ENCODE data around the gene BRINP1. TPM values are rescaled to one million over a fixed set of nuclear protein-coding genes. Genes with fewer than 3 reads are reported as not detected.

The BRINP1 gene
- total and polyA plus RNA-seq, 2 experiments from 2014 or later, result 13.4 to 33.5 TPM

DNA sequence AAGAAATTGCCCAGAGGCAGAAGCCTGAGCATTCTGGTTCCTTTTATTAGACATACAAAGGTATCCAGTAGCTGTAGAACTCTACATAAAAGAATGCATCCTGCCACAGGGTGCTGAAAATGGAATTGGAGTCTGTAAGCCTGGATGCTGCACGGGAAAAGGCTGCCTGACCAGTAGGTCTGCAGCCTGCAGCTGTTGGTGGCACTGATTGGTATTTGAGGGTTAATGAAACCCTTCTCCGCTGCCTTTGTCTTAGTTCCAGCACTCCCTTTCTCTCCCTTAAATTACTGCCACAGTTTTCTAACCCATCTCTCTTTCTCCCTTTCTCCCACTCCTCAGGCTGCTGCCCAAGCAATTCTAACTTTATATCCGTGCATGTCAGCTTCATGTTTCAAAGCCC is 64.7 kb downstream of the BRINP1 start:
- DNase-seq (ENCODE audit: low spot score), result peak; percentile 27
- H3K27ac ChIP-seq (ENCODE audit: low read depth), result no peak overlapping the region
- H3K27ac Mint-ChIP-seq, result peak overlapping the region; percentile 12; the same call in 1 of the 2 replicates

More for the DNA sequence above, 64.7 kb downstream of the BRINP1 start:
- TF ChIP-seq, protein P1, sequence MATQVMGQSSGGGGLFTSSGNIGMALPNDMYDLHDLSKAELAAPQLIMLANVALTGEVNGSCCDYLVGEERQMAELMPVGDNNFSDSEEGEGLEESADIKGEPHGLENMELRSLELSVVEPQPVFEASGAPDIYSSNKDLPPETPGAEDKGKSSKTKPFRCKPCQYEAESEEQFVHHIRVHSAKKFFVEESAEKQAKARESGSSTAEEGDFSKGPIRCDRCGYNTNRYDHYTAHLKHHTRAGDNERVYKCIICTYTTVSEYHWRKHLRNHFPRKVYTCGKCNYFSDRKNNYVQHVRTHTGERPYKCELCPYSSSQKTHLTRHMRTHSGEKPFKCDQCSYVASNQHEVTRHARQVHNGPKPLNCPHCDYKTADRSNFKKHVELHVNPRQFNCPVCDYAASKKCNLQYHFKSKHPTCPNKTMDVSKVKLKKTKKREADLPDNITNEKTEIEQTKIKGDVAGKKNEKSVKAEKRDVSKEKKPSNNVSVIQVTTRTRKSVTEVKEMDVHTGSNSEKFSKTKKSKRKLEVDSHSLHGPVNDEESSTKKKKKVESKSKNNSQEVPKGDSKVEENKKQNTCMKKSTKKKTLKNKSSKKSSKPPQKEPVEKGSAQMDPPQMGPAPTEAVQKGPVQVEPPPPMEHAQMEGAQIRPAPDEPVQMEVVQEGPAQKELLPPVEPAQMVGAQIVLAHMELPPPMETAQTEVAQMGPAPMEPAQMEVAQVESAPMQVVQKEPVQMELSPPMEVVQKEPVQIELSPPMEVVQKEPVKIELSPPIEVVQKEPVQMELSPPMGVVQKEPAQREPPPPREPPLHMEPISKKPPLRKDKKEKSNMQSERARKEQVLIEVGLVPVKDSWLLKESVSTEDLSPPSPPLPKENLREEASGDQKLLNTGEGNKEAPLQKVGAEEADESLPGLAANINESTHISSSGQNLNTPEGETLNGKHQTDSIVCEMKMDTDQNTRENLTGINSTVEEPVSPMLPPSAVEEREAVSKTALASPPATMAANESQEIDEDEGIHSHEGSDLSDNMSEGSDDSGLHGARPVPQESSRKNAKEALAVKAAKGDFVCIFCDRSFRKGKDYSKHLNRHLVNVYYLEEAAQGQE (IDR thresholded peaks at IDR 0.05; ENCODE audit: unreplicated experiment), result no peak
- TF ChIP-seq, protein P2, sequence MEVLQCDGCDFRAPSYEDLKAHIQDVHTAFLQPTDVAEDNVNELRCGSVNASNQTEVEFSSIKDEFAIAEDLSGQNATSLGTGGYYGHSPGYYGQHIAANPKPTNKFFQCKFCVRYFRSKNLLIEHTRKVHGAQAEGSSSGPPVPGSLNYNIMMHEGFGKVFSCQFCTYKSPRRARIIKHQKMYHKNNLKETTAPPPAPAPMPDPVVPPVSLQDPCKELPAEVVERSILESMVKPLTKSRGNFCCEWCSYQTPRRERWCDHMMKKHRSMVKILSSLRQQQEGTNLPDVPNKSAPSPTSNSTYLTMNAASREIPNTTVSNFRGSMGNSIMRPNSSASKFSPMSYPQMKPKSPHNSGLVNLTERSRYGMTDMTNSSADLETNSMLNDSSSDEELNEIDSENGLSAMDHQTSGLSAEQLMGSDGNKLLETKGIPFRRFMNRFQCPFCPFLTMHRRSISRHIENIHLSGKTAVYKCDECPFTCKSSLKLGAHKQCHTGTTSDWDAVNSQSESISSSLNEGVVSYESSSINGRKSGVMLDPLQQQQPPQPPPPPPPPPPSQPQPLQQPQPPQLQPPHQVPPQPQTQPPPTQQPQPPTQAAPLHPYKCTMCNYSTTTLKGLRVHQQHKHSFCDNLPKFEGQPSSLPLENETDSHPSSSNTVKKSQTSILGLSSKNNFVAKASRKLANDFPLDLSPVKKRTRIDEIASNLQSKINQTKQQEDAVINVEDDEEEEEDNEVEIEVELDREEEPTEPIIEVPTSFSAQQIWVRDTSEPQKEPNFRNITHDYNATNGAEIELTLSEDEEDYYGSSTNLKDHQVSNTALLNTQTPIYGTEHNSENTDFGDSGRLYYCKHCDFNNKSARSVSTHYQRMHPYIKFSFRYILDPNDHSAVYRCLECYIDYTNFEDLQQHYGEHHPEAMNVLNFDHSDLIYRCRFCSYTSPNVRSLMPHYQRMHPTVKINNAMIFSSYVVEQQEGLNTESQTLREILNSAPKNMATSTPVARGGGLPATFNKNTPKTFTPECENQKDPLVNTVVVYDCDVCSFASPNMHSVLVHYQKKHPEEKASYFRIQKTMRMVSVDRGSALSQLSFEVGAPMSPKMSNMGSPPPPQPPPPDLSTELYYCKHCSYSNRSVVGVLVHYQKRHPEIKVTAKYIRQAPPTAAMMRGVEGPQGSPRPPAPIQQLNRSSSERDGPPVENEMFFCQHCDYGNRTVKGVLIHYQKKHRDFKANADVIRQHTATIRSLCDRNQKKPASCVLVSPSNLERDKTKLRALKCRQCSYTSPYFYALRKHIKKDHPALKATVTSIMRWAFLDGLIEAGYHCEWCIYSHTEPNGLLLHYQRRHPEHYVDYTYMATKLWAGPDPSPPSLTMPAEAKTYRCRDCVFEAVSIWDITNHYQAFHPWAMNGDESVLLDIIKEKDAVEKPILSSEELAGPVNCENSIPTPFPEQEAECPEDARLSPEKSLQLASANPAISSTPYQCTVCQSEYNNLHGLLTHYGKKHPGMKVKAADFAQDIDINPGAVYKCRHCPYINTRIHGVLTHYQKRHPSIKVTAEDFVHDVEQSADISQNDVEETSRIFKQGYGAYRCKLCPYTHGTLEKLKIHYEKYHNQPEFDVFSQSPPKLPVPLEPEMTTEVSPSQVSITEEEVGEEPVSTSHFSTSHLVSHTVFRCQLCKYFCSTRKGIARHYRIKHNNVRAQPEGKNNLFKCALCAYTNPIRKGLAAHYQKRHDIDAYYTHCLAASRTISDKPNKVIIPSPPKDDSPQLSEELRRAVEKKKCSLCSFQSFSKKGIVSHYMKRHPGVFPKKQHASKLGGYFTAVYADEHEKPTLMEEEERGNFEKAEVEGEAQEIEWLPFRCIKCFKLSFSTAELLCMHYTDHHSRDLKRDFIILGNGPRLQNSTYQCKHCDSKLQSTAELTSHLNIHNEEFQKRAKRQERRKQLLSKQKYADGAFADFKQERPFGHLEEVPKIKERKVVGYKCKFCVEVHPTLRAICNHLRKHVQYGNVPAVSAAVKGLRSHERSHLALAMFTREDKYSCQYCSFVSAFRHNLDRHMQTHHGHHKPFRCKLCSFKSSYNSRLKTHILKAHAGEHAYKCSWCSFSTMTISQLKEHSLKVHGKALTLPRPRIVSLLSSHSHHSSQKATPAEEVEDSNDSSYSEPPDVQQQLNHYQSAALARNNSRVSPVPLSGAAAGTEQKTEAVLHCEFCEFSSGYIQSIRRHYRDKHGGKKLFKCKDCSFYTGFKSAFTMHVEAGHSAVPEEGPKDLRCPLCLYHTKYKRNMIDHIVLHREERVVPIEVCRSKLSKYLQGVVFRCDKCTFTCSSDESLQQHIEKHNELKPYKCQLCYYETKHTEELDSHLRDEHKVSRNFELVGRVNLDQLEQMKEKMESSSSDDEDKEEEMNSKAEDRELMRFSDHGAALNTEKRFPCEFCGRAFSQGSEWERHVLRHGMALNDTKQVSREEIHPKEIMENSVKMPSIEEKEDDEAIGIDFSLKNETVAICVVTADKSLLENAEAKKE (CRISPR knock-in tag; IDR thresholded peaks at IDR 0.05), result no peak
- TF ChIP-seq EZH2 (IDR thresholded peaks at IDR 0.05; ENCODE audit: low read depth, unreplicated experiment) (no peak), POLR2AphosphoS5 (IDR thresholded peaks at IDR 0.05; ENCODE audit: low read depth) (no peak), CREB1 (CRISPR knock-in tag; IDR thresholded peaks at IDR 0.05; ENCODE audit: low read depth) (no peak), NANOG (IDR thresholded peaks at IDR 0.05; ENCODE audit: borderline replicate concordance) (no peak), EZH2phosphoT487 (IDR thresholded peaks at IDR 0.05; ENCODE audit: unreplicated experiment) (no peak), ZNF331 (CRISPR knock-in tag; IDR thresholded peaks at IDR 0.05; ENCODE audit: low read depth) (no peak), ZNF114 (CRISPR knock-in tag; IDR thresholded peaks at IDR 0.05) (no peak), STAT1 (IDR thresholded peaks at IDR 0.05; ENCODE audit: unreplicated experiment) (no peak), JUNB (IDR thresholded peaks at IDR 0.05; ENCODE audit: unreplicated experiment) (no peak)
- TF ChIP-seq, protein P3, sequence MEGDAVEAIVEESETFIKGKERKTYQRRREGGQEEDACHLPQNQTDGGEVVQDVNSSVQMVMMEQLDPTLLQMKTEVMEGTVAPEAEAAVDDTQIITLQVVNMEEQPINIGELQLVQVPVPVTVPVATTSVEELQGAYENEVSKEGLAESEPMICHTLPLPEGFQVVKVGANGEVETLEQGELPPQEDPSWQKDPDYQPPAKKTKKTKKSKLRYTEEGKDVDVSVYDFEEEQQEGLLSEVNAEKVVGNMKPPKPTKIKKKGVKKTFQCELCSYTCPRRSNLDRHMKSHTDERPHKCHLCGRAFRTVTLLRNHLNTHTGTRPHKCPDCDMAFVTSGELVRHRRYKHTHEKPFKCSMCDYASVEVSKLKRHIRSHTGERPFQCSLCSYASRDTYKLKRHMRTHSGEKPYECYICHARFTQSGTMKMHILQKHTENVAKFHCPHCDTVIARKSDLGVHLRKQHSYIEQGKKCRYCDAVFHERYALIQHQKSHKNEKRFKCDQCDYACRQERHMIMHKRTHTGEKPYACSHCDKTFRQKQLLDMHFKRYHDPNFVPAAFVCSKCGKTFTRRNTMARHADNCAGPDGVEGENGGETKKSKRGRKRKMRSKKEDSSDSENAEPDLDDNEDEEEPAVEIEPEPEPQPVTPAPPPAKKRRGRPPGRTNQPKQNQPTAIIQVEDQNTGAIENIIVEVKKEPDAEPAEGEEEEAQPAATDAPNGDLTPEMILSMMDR (conservative IDR thresholded peaks at IDR 0.05; ENCODE audit: low read depth in 2 of 2), result no peak
- TF ChIP-seq, protein P4, sequence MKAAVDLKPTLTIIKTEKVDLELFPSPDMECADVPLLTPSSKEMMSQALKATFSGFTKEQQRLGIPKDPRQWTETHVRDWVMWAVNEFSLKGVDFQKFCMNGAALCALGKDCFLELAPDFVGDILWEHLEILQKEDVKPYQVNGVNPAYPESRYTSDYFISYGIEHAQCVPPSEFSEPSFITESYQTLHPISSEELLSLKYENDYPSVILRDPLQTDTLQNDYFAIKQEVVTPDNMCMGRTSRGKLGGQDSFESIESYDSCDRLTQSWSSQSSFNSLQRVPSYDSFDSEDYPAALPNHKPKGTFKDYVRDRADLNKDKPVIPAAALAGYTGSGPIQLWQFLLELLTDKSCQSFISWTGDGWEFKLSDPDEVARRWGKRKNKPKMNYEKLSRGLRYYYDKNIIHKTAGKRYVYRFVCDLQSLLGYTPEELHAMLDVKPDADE (IDR thresholded peaks at IDR 0.05), result no peak
- Histone ChIP-seq H3K4me1 (ENCODE audit: insufficient read depth) (peaks cover 28% of the 10 kb centered on the region), H3K79me2 (replicated peaks; ENCODE audit: insufficient read depth) (peaks cover 12% of the 10 kb centered on the region), H3K36me3 (ENCODE audit: insufficient read depth) (no peaks in the 10 kb centered on the region), H3K9me2 (ENCODE audit: insufficient read depth) (no peaks in the 10 kb centered on the region; the same call in 1 of the 2 replicates), H2AFZ (no peak overlapping the region), H3K4me2 (0 out of 2 replicates have a peak overlapping the region, but pooled peaks have one; percentile 47), H3K4me3 (no peak overlapping the region), H4K20me1 (replicated peaks; ENCODE audit: insufficient read depth) (no peaks in the 10 kb centered on the region), H3F3A (replicated peaks; ENCODE audit: low read depth) (no peaks in the 10 kb centered on the region), H3K27me3 (ENCODE audit: insufficient read depth) (no peaks in the 10 kb centered on the region)
- H3K4me3 Mint-ChIP-seq, result no peak overlapping the region; the same call in 2 of the 3 replicates
- H3K4me1 Mint-ChIP-seq, result peaks cover 55% of the 10 kb centered on the region
- peaks cover 5% of the 10 kb centered on the region for H3K27me3 Mint-ChIP-seq (ENCODE audit: insufficient read depth, low read depth, poor library complexity)
- ATAC-seq, result peak; percentile 71
- H3K36me3 Mint-ChIP-seq (ENCODE audit: low read depth), result peaks cover 9% of the 10 kb centered on the region
- H3K9me3 Mint-ChIP-seq, result peaks cover 2% of the 10 kb centered on the region; the same call in 1 of the 3 replicates
